H9 (cell line): Measurements from ENCODE around the gene EFTUD2. TPM values are rescaled to one million over a fixed set of nuclear protein-coding genes. Genes with fewer than 3 reads are reported as not detected.

Experiments
- DNase-seq: peaks from one replicate; pipeline ENCODE4 v3.0.0-alpha.2; 2017
- H2AFZ ChIP-seq: one replicate; pipeline ENCODE4 v1.6.1; 2013; ENCODE audit warnings: mild to moderate bottlenecking, low read length, control low read depth, moderate library complexity
- H2AK5ac ChIP-seq: 2 replicates; pipeline ENCODE4 v1.6.1; 2013; ENCODE audit warnings: low read length, control low read depth, mixed read lengths; ENCODE audit not compliant: insufficient read length
- H2BK120ac ChIP-seq: one replicate; pipeline ENCODE4 v1.6.1; 2013; ENCODE audit warnings: low read depth, mild to moderate bottlenecking, low read length, control low read depth, inconsistent platforms; ENCODE audit not compliant: poor library complexity, severe bottlenecking
- H2BK12ac ChIP-seq: 2 replicates; pipeline ENCODE4 v1.6.1; 2013; ENCODE audit warnings: low read length, control low read depth, mixed read lengths, low read depth; ENCODE audit not compliant: insufficient read length
- H2BK15ac ChIP-seq: 2 replicates; pipeline ENCODE4 v1.6.1; 2013; ENCODE audit warnings: low read depth, low read length, control low read depth
- H2BK20ac ChIP-seq: one replicate; pipeline ENCODE4 v1.6.1; 2013; ENCODE audit warnings: low read depth, mild to moderate bottlenecking, low read length, control low read depth, inconsistent platforms; ENCODE audit not compliant: poor library complexity, severe bottlenecking
- H2BK5ac ChIP-seq: 2 replicates; pipeline ENCODE4 v1.6.1; 2013; ENCODE audit warnings: low read length, control low read depth, mixed read lengths; ENCODE audit not compliant: insufficient read length
- H3K14ac ChIP-seq: 2 replicates; pipeline ENCODE4 v1.6.1; 2013; ENCODE audit warnings: low read length, control low read depth; ENCODE audit not compliant: insufficient read depth
- H3K18ac ChIP-seq: 2 replicates; pipeline ENCODE4 v1.6.1; 2013; ENCODE audit warnings: low read depth, mild to moderate bottlenecking, mixed read lengths, low read length, control low read depth; ENCODE audit not compliant: insufficient read length
- H3K23ac ChIP-seq: 2 replicates; pipeline ENCODE4 v1.6.1; 2013; ENCODE audit warnings: low read length, control low read depth, mixed read lengths, low read depth; ENCODE audit not compliant: insufficient read length
- H3K23me2 ChIP-seq: 2 replicates; pipeline ENCODE4 v1.6.1; 2013; ENCODE audit warnings: low read depth, mild to moderate bottlenecking, mixed read lengths, low read length, control low read depth; ENCODE audit not compliant: insufficient read length, poor library complexity, severe bottlenecking
- H3K27ac ChIP-seq: 2 replicates; pipeline ENCODE4 v1.5.1; 2013; ENCODE audit warnings: low read length, control low read depth, mixed read lengths, low read depth; ENCODE audit not compliant: insufficient read length
- H3K27me3 ChIP-seq: 2 replicates; pipeline ENCODE4 v1.6.1; 2013; ENCODE audit warnings: low read length, control low read depth, inconsistent platforms; ENCODE audit not compliant: insufficient read depth
- H3K4ac ChIP-seq: 2 replicates; pipeline ENCODE4 v1.6.1; 2013; ENCODE audit warnings: low read depth, mild to moderate bottlenecking, control low read depth, inconsistent platforms, low read length, moderate library complexity
- H3K4me1 ChIP-seq: 2 replicates; pipeline ENCODE4 v1.6.1; 2013; ENCODE audit warnings: low read length, control low read depth, inconsistent platforms; ENCODE audit not compliant: insufficient read depth
- H3K4me2 ChIP-seq: 2 replicates; pipeline ENCODE4 v1.6.1; 2013; ENCODE audit warnings: low read length, control low read depth, mixed read lengths; ENCODE audit not compliant: insufficient read length, insufficient read depth
- H3K56ac ChIP-seq: 2 replicates; pipeline ENCODE4 v1.6.1; 2013; ENCODE audit warnings: low read depth, mild to moderate bottlenecking, mixed read lengths, low read length, control low read depth; ENCODE audit not compliant: insufficient read length
- H3K79me1 ChIP-seq: 2 replicates; pipeline ENCODE4 v1.6.1; 2013; ENCODE audit warnings: low read depth, mild to moderate bottlenecking, moderate library complexity, low read length, control low read depth, inconsistent platforms; ENCODE audit not compliant: insufficient read depth, poor library complexity, severe bottlenecking
- H3K79me2 ChIP-seq: 2 replicates; pipeline ENCODE4 v1.6.1; 2013; ENCODE audit warnings: low read length, control low read depth, inconsistent platforms; ENCODE audit not compliant: insufficient read depth
- H3K9ac ChIP-seq: 2 replicates; pipeline ENCODE4 v1.6.1; 2013; ENCODE audit warnings: low read length, control low read depth, mixed read lengths; ENCODE audit not compliant: insufficient read length; ENCODE audit errors: extremely low read depth
- H3K9me3 ChIP-seq: one replicate; pipeline ENCODE4 v1.6.1; 2013; ENCODE audit warnings: low read depth, low read length, inconsistent platforms; ENCODE audit not compliant: control insufficient read depth
- H3T11ph ChIP-seq: one replicate; pipeline ENCODE4 v1.6.1; 2013; ENCODE audit warnings: mild to moderate bottlenecking, low read length, control low read depth, inconsistent platforms
- H4K20me1 ChIP-seq: one replicate; pipeline ENCODE4 v1.6.1; 2013; ENCODE audit not compliant: control insufficient read depth, insufficient read length, insufficient read depth
- H4K5ac ChIP-seq: 2 replicates; pipeline ENCODE4 v1.6.1; 2013; ENCODE audit warnings: low read depth, mild to moderate bottlenecking, mixed read lengths, low read length, control low read depth; ENCODE audit not compliant: insufficient read length
- H4K8ac ChIP-seq: replicated peaks from 2 replicates; pipeline ENCODE4 v1.6.1; 2013; ENCODE audit warnings: low read length, control low read depth, mixed read lengths, low read depth; ENCODE audit not compliant: insufficient read length
- H4K91ac ChIP-seq: 2 replicates; pipeline ENCODE4 v1.6.1; 2013; ENCODE audit warnings: low read depth, mild to moderate bottlenecking, moderate library complexity, mixed read lengths, low read length, control low read depth; ENCODE audit not compliant: insufficient read length
- H3K27ac Mint-ChIP-seq, 3 experiments: 2 replicates in 2 of 3; 3 replicates in 1 of 3; pipeline ENCODE4 v1.8.0; 2020 to 2021; ENCODE audit warnings: mixed read lengths in 3 of 3, mild to moderate bottlenecking in 1 of 3, moderate library complexity in 1 of 3
- H3K27me3 Mint-ChIP-seq: 2 replicates; pipeline ENCODE4 v1.8.0; 2021; ENCODE audit warnings: low read depth, mild to moderate bottlenecking, moderate library complexity, mixed read lengths
- H3K36me3 Mint-ChIP-seq, 3 experiments: 2 replicates in 2 of 3; 3 replicates in 1 of 3; pipeline ENCODE4 v1.8.0; 2020 to 2021; ENCODE audit warnings: low read depth in 3 of 3, mixed read lengths in 3 of 3; ENCODE audit not compliant: insufficient read depth in 1 of 3
- H3K4me1 Mint-ChIP-seq, 2 experiments: 2 replicates each; pipeline ENCODE4 v1.8.0; 2020; ENCODE audit warnings: mixed read lengths in 2 of 2
- H3K4me3 Mint-ChIP-seq, 2 experiments: 2 replicates in 1 of 2; 3 replicates in 1 of 2; pipeline ENCODE4 v1.8.0; 2020 to 2021; ENCODE audit warnings: mild to moderate bottlenecking in 2 of 2, mixed read lengths in 2 of 2, moderate library complexity in 1 of 2
- H3K9me3 Mint-ChIP-seq, 2 experiments: 2 replicates in 1 of 2; 3 replicates in 1 of 2; pipeline ENCODE4 v1.8.0; 2020; ENCODE audit warnings: mild to moderate bottlenecking in 2 of 2, mixed read lengths in 2 of 2, moderate library complexity in 1 of 2
- WGBS: extraction: QIAGEN DNeasy Blood & Tissue Kit; methylation state at CpG from one replicate; pipeline ENCODE4 v1.1.7; 2013; ENCODE audit warnings: missing lambda C conversion rate, low lambda C conversion rate, mixed read lengths; ENCODE audit not compliant: insufficient read length; ENCODE audit errors: extremely low coverage; 5-methylcytosine and 5-hydroxymethylcytosine counted together
- total RNA-seq: library from RNA; stranded (reverse); gene quantifications from 2 replicates; pipeline ENCODE4 v1.2.1, GENCODE V29; 2021
- TF ChIP-seq, protein P1 (sequence below): fragments of 200-600 bp; sonication (generic); conservative IDR thresholded peaks from 3 replicates; pipeline ENCODE4 v1.8.0; 2021; ENCODE audit warnings: antibody characterized with exemption, mild to moderate bottlenecking

EFTUD2 gene
- total RNA-seq, 1 experiment from 2014 or later: 150 TPM

DNA sequence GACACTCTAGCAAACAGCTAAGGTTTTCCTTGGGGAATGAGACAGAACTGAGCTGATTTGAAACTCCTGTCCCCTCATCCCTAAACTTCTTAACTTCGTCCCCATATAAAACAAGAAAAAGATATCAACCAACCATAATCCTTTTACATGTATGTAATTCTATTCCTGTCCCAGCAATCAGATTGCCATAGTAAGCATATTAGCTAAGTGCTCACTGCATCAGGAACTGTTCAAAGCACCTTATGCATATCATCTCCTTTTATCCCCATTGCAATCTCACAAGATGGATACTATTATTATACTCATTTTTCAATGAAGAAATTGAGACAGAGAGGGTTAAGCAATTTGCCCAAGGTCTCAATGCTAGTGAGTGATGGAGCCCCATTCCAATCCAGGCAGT lies 41.5 kb upstream of the EFTUD2 start:
- Histone ChIP-seq H3K9me3 (no peaks in the 10 kb centered on the region), H3K9ac (no peak overlapping the region), H2BK120ac (no peak overlapping the region), H2BK15ac (no peak overlapping the region), H2BK20ac (no peak overlapping the region), H3K23me2 (no peaks in the 10 kb centered on the region), H2AK5ac (no peak overlapping the region), H4K5ac (no peak overlapping the region), H4K8ac (no peak overlapping the region), H3K14ac (no peak overlapping the region), H3K27ac (no peak overlapping the region), H2BK5ac (no peak overlapping the region), H3K56ac (no peak overlapping the region), H3K4ac (no peak overlapping the region), H2BK12ac (no peak overlapping the region), H3K18ac (no peak overlapping the region), H3K27me3 (no peaks in the 10 kb centered on the region), H2AFZ (no peak overlapping the region), H4K20me1 (no peaks in the 10 kb centered on the region), H3K79me1 (peaks cover 6% of the 10 kb centered on the region), H3K79me2 (peaks cover 9% of the 10 kb centered on the region; the same call in 1 of the 2 replicates), H4K91ac (no peak overlapping the region), H3K4me1 (peaks cover 2% of the 10 kb centered on the region), H3K23ac (no peak overlapping the region), H3T11ph (no peak overlapping the region), H3K4me2 (no peak overlapping the region)
- peaks cover 0 to 5% of the 10 kb centered on the region in 2 experiments; a peak in 1 of 5 replicates for H3K9me3 Mint-ChIP-seq
- peak overlapping the region; percentile 29 to 81 (median 62); a peak in 4 of 7 replicates for H3K27ac Mint-ChIP-seq
- H3K4me1 Mint-ChIP-seq: peaks cover 18 to 19% of the 10 kb centered on the region in 2 experiments
- no peaks in the 10 kb centered on the region for H3K27me3 Mint-ChIP-seq
- no peak overlapping the region for H3K4me3 Mint-ChIP-seq
- no peak for DNase-seq
- TF ChIP-seq, protein P1, sequence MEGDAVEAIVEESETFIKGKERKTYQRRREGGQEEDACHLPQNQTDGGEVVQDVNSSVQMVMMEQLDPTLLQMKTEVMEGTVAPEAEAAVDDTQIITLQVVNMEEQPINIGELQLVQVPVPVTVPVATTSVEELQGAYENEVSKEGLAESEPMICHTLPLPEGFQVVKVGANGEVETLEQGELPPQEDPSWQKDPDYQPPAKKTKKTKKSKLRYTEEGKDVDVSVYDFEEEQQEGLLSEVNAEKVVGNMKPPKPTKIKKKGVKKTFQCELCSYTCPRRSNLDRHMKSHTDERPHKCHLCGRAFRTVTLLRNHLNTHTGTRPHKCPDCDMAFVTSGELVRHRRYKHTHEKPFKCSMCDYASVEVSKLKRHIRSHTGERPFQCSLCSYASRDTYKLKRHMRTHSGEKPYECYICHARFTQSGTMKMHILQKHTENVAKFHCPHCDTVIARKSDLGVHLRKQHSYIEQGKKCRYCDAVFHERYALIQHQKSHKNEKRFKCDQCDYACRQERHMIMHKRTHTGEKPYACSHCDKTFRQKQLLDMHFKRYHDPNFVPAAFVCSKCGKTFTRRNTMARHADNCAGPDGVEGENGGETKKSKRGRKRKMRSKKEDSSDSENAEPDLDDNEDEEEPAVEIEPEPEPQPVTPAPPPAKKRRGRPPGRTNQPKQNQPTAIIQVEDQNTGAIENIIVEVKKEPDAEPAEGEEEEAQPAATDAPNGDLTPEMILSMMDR: no peak
- WGBS: 100% methylated on average over 1 of the region's 1 CpG
- peaks cover 28 to 49% (median 48%) of the 10 kb centered on the region in 3 experiments for H3K36me3 Mint-ChIP-seq
